GM12878 (cell line): ENCODE data around the gene TMEM72. TPM values are rescaled to one million over a fixed set of nuclear protein-coding genes. Genes with fewer than 3 reads are reported as not detected.

Source experiments
- ATAC-seq: fragments of 200-7000 bp; cut with Tn5 transposase; 3 replicates; pipeline ENCODE4 v1.9.1; 2020; ENCODE audit warnings: mild to moderate bottlenecking, moderate library complexity
- BruUV-seq: library from RNA; stranded (reverse); fragments of 400-500 nt; replicated peaks from 2 replicates; lab custom pipeline; 2021; lab: Mats Ljungman, UMichigan
- CTCF ChIA-PET: fragments of 300-600 bp; sonication (Branson Sonifier 250); formaldehyde crosslinking; extraction: SDS; loops from one replicate; lab custom pipeline; 2021; ENCODE audit warnings: inconsistent platforms; lab: Yijun Ruan, JAX
- POLR2A ChIA-PET: fragments of 350-600 bp; formaldehyde crosslinking; extraction: SDS; loops from one replicate; lab custom pipeline; 2021; ENCODE audit warnings: inconsistent platforms; lab: Charles Lee
- RAD21 ChIA-PET: fragments of 300-600 bp; sonication (Branson Sonifier 250); formaldehyde crosslinking; loops from one replicate; lab custom pipeline; 2023; ENCODE audit warnings: antibody characterized with exemption; ENCODE audit not compliant: unreplicated experiment; lab: Charles Lee
- SMC1A ChIA-PET: fragments of 300-600 bp; sonication (Branson Sonifier 250); formaldehyde crosslinking; loops from one replicate; lab custom pipeline; 2023; ENCODE audit not compliant: unreplicated experiment, uncharacterized antibody; lab: Charles Lee
- DNase-seq: peaks from one replicate; pipeline ENCODE4 v3.0.0-alpha.2; 2011; ENCODE audit warnings: low read depth, low spot score
- FAIRE-seq: peaks from 3 replicates; lab custom pipeline; 2011; peaks lifted over from hg19 to GRCh38; lab: Jason Lieb, UNC
- H2AFZ ChIP-seq: 2 replicates; pipeline ENCODE4 v1.6.0; 2011; ENCODE audit warnings: low read depth, low read length, control low read depth; ENCODE audit not compliant: control insufficient read depth
- H3K27ac ChIP-seq: 2 replicates; pipeline ENCODE4 v1.5.1; 2011; ENCODE audit warnings: control low read depth; ENCODE audit not compliant: control insufficient read depth, insufficient read depth
- H3K27me3 ChIP-seq, 2 experiments: replicated peaks in 1 of 2; 2 replicates each; pipeline versions ENCODE4 v1.6.0 to v1.6.1; 2011; ENCODE audit warnings: low read length in 1 of 2; ENCODE audit not compliant: control insufficient read depth in 2 of 2, insufficient read depth in 2 of 2
- H3K36me3 ChIP-seq, 2 experiments: 2 replicates each; pipeline ENCODE4 v1.5.1; 2011; ENCODE audit warnings: low read length in 1 of 2; ENCODE audit not compliant: control insufficient read depth in 2 of 2, insufficient read depth in 2 of 2
- H3K4me1 ChIP-seq: 2 replicates; pipeline ENCODE4 v1.6.1; 2011; ENCODE audit warnings: mild to moderate bottlenecking, low read length, moderate library complexity, mixed read lengths; ENCODE audit not compliant: control insufficient read depth, insufficient read depth
- H3K4me2 ChIP-seq: 2 replicates; pipeline ENCODE4 v1.6.0; 2011; ENCODE audit warnings: control low read depth; ENCODE audit not compliant: control insufficient read depth, insufficient read depth
- H3K4me3 ChIP-seq: fragments of 200-600 bp; sonication (generic); 2 replicates; pipeline ENCODE4 v1.5.1; 2016
- H3K79me2 ChIP-seq: 2 replicates; pipeline ENCODE4 v1.6.0; 2011; ENCODE audit warnings: low read length; ENCODE audit not compliant: control insufficient read depth, insufficient read depth
- H3K9ac ChIP-seq: 2 replicates; pipeline ENCODE4 v1.8.0; 2011; ENCODE audit warnings: low read length, control low read depth, mixed read lengths; ENCODE audit not compliant: control insufficient read depth, insufficient read depth
- H3K9me3 ChIP-seq: replicated peaks from 3 replicates; pipeline ENCODE4 v1.5.1; 2011; ENCODE audit warnings: mild to moderate bottlenecking, low read length; ENCODE audit not compliant: control insufficient read depth, insufficient read depth
- H4K20me1 ChIP-seq: 2 replicates; pipeline ENCODE4 v1.6.0; 2011; ENCODE audit not compliant: control insufficient read depth, insufficient read depth
- EED ChIP-seq: sonication (generic); IDR thresholded peaks from 2 replicates; pipeline ENCODE4 v1.6.1; 2016; ENCODE audit warnings: antibody characterized with exemption, low read depth
- ELK1 ChIP-seq: IDR thresholded peaks from 2 replicates; pipeline ENCODE4 v1.6.1; 2012; ENCODE audit warnings: low read depth, low read length, improper control_type of control experiment
- JUNB ChIP-seq: IDR thresholded peaks from 2 replicates; pipeline ENCODE4 v1.6.1; 2016; ENCODE audit warnings: antibody characterized with exemption, mild to moderate bottlenecking
- MEF2B ChIP-seq: fragments of 450-650 bp; IDR thresholded peaks from 2 replicates; pipeline ENCODE4 v1.6.1; 2018; ENCODE audit warnings: mild to moderate bottlenecking, moderate library complexity; ENCODE audit not compliant: partially characterized antibody, poor library complexity, severe bottlenecking
- MTA2 ChIP-seq: fragments of 450-650 bp; IDR thresholded peaks from 2 replicates; pipeline ENCODE4 v1.6.1; 2016; ENCODE audit warnings: low read depth, mild to moderate bottlenecking, moderate library complexity
- POU2F2 ChIP-seq: IDR thresholded peaks from 3 replicates; pipeline ENCODE4 v1.6.1; 2011; ENCODE audit warnings: low read depth, mild to moderate bottlenecking, low read length, borderline replicate concordance
- SMC3 ChIP-seq: IDR thresholded peaks from 2 replicates; pipeline ENCODE4 v1.6.1; 2011; ENCODE audit warnings: low read length, improper control_type of control experiment, borderline replicate concordance
- SP1 ChIP-seq: IDR thresholded peaks from one replicate; pipeline ENCODE4 v1.6.1; 2011; ENCODE audit warnings: low read depth, low read length
- SPI1 ChIP-seq: IDR thresholded peaks from 2 replicates; pipeline ENCODE4 v1.6.1; 2011; ENCODE audit warnings: low read depth, mild to moderate bottlenecking, low read length, moderate library complexity, borderline replicate concordance; ENCODE audit not compliant: insufficient read depth
- SRF ChIP-seq, 2 experiments: IDR thresholded peaks; 2 replicates each; pipeline ENCODE4 v1.6.1; 2011; ENCODE audit warnings: low read depth in 2 of 2, low read length in 2 of 2, mild to moderate bottlenecking in 1 of 2, moderate library complexity in 1 of 2
- YY1 ChIP-seq: IDR thresholded peaks from 2 replicates; pipeline ENCODE4 v1.6.1; 2011; ENCODE audit warnings: low read depth, mild to moderate bottlenecking, low read length
- ZBED1 ChIP-seq: IDR thresholded peaks from 2 replicates; pipeline ENCODE4 v1.6.1; 2016; ENCODE audit warnings: borderline replicate concordance
- ZBTB33 ChIP-seq: fragments of 450-650 bp; IDR thresholded peaks from 2 replicates; pipeline ENCODE4 v1.6.1; 2017; ENCODE audit warnings: mild to moderate bottlenecking
- WGBS: methylation state at CpG from one replicate; pipeline ENCODE4 v1.1.6; 2016; ENCODE audit warnings: low lambda C conversion rate; ENCODE audit not compliant: insufficient replicate concordance, insufficient coverage; ENCODE audit errors: missing lambda C conversion rate; 5-methylcytosine and 5-hydroxymethylcytosine counted together
- in situ Hi-C: fragments of 300-500 bp; cut with MboI; formaldehyde crosslinking; loops from 9 replicates; pipeline ENCODE4 v1.14.3; 2018; ENCODE audit warnings: mixed read lengths
- intact Hi-C: fragments of 100-400 bp; cut with micrococcal nuclease; formaldehyde crosslinking; loops from one replicate; pipeline ENCODE4 v1.14.2; 2022; ENCODE audit not compliant: unreplicated experiment
- polyA plus RNA-seq, 11 experiments: library from polyadenylated mRNA; depleted of rRNA in 4 of 11; unstranded in 6 of 11; stranded (reverse) in 5 of 11; fragments of >200 nt; fragmentation: Nextera tagmentation in 4 of 11; fragmentation: Illumina TruSeq in 1 of 11; extraction: Ambion mirVana in 4 of 11; extraction: Trizol in 1 of 11; gene quantifications; 1 replicate in 1 of 11; 2 replicates in 10 of 11; pipeline versions ENCODE4 v1.2.1 to v1.2.3, GENCODE V29; 2011 to 2016; ENCODE audit warnings: inconsistent platforms in 2 of 11, missing spikeins in 2 of 11, low read depth in 1 of 11
- total RNA-seq, 4 experiments: library from RNA; depleted of rRNA in 3 of 4; stranded (reverse); fragments of >200 nt in 3 of 4; fragmentation: Illumina TruSeq in 1 of 4; extraction: Trizol in 1 of 4; gene quantifications; 2 replicates each; pipeline versions ENCODE4 v1.2.1 to v1.2.3, GENCODE V29; 2013 to 2021
- TF ChIP-seq, protein P1 (sequence below): fragments of 450-650 bp; IDR thresholded peaks from 2 replicates; pipeline ENCODE4 v1.6.1; 2016; ENCODE audit warnings: mild to moderate bottlenecking
- TF ChIP-seq, protein P2 (sequence below): IDR thresholded peaks from 2 replicates; pipeline ENCODE4 v1.6.1; 2011; ENCODE audit warnings: borderline replicate concordance, low read depth, mild to moderate bottlenecking, moderate library complexity, low read length; ENCODE audit not compliant: insufficient read depth, poor library complexity, severe bottlenecking

The TMEM72 gene
- total and polyA plus RNA-seq, 10 of the 15 experiments (the other 5 are each of a cell fraction or from before 2014, with no cell fraction given) = 0.12 TPM; not detected in 9

DNA sequence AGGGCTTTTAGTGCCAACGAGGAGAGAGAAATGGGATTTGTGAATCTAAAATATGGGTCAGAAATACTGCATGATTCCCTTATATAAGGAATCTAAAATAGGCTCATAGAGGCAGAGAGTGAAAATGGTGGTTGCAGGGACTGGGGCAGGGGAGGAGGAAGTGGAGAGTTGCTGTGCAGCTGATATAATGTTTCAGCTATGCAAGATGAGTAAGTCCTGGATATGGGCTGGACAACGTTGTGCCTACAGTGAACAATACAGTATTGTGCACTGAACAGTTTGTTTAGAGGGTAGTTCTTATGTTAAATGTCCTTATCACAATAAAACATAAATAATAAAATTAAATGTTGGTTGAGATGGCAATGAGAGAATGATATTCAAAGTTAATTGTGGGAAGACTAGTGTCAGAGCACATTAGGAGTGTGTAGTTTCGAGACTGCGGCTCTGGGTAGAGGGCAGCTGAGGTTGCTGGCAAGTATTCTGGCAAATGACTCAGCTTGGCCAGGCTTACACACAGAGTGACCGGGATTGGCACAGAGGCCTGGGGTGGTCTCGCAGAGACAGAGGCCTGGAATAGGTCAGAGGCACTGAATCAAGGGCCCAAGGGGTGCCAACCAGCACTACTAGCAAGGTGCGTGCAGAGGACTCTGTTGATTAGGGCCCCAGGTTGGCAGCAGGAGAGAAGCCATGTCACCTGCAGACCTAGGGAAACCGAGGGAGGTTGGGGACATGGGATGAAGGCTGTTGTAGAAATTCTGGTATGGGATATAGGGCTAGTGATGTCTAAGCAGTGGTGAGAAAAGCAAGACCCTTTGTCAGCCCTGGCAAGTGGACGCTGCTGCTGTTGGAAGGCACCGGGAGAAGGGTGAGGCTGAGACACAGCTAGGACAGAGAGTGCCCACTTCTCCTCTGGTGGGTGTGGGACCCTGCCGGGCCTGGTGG, 70.3 kb downstream of the TMEM72 start:
- FAIRE-seq = peak; percentile 88
- H3K4me3 ChIP-seq = no peak overlapping the region
- H4K20me1 ChIP-seq = no peaks in the 10 kb centered on the region
- POLR2A ChIA-PET = interaction anchor here (1.1 to 7.4 kb wide), 5 partner anchors 12 to 49 kb away, joined by 3 to 110 read pairs (median 6); no protein-coding TSS in a partner anchor
- RAD21 ChIA-PET = interaction anchor here (0.6 to 7.7 kb wide), 6 partner anchors 14 to 48 kb away, joined by 4 to 124 read pairs (median 6); no protein-coding TSS in a partner anchor
- no peak overlapping the region for H3K9ac ChIP-seq
- CTCF ChIA-PET = interaction anchor here (0.9 to 10.1 kb wide), 8 partner anchors 9 to 75 kb away, joined by 3 to 181 read pairs (median 4); no protein-coding TSS in a partner anchor
- BruUV-seq = TSS peak; percentile 33
- in situ Hi-C loops = no loop called here
- H2AFZ ChIP-seq = peak overlapping the region; percentile 28; the same call in 1 of the 2 replicates
- SMC1A ChIA-PET = interaction anchor here (1.0 to 5.2 kb wide), 6 partner anchors 13 to 49 kb away, joined by 3 to 43 read pairs (median 20); partner anchors contain the start of gene ZNF22
- H3K36me3 ChIP-seq = peaks cover 0 to 4% of the 10 kb centered on the region in 2 experiments; a peak in 3 of 4 replicates
- peaks cover 39% of the 10 kb centered on the region for H3K4me1 ChIP-seq
- no peak for TF ChIP-seq ZBTB33
- TF ChIP-seq, protein P1, sequence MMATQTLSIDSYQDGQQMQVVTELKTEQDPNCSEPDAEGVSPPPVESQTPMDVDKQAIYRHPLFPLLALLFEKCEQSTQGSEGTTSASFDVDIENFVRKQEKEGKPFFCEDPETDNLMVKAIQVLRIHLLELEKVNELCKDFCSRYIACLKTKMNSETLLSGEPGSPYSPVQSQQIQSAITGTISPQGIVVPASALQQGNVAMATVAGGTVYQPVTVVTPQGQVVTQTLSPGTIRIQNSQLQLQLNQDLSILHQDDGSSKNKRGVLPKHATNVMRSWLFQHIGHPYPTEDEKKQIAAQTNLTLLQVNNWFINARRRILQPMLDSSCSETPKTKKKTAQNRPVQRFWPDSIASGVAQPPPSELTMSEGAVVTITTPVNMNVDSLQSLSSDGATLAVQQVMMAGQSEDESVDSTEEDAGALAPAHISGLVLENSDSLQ = no peak
- no peak for TF ChIP-seq SP1
- 0 out of 2 replicates have a peak, but pooled peaks have one; percentile 20 for TF ChIP-seq JUNB
- TF ChIP-seq EED = no peak
- TF ChIP-seq ZBED1 = no peak
- TF ChIP-seq SMC3 = no peak
- TF ChIP-seq SRF (IDR thresholded peaks at IDR 0.05; ENCODE audit: low read depth in 2 of 2, low read length in 2 of 2) = no peak
- TF ChIP-seq, protein P2, sequence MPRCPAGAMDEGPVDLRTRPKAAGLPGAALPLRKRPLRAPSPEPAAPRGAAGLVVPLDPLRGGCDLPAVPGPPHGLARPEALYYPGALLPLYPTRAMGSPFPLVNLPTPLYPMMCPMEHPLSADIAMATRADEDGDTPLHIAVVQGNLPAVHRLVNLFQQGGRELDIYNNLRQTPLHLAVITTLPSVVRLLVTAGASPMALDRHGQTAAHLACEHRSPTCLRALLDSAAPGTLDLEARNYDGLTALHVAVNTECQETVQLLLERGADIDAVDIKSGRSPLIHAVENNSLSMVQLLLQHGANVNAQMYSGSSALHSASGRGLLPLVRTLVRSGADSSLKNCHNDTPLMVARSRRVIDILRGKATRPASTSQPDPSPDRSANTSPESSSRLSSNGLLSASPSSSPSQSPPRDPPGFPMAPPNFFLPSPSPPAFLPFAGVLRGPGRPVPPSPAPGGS = peak; percentile 83
- 0 out of 2 replicates have a peak, but pooled peaks have one; percentile 39 for TF ChIP-seq YY1
- TF ChIP-seq MEF2B = no peak
- no peak for TF ChIP-seq MTA2
- TF ChIP-seq POU2F2 = 0 out of 3 replicates have a peak, but pooled peaks have one; percentile 14
- peak; percentile 72; the same call in 1 of the 2 replicates for TF ChIP-seq SPI1
- TF ChIP-seq ELK1 = no peak
- no peaks in the 10 kb centered on the region for H3K27me3 ChIP-seq
- peak; percentile 76 for ATAC-seq
- H3K27ac ChIP-seq = peak overlapping the region; percentile 47
- intact Hi-C loops = no loop called here
- H3K4me2 ChIP-seq = peak overlapping the region; percentile 57
- peaks cover 10% of the 10 kb centered on the region for H3K79me2 ChIP-seq
- no peak for DNase-seq
- H3K9me3 ChIP-seq = no peaks in the 10 kb centered on the region
- 71% methylated on average over 11 of the region's 11 CpGs for WGBS
